Hepatocyte (in vitro differentiated cells): ENCODE results near the gene COX7A2.

Experiments used
- EZH2 ChIP-seq: fragments of 200-600 bp; sonication (generic); IDR thresholded peaks from 2 replicates; pipeline ENCODE4 v1.6.1; 2016; ENCODE audit warnings: antibody characterized with exemption, mild to moderate bottlenecking, borderline replicate concordance
- TF ChIP-seq, protein P1 (sequence below): fragments of 200-600 bp; sonication (generic); IDR thresholded peaks from 2 replicates; pipeline ENCODE4 v1.5.1; 2016; ENCODE audit warnings: antibody characterized with exemption, mild to moderate bottlenecking; ENCODE audit not compliant: poor library complexity

DNA sequence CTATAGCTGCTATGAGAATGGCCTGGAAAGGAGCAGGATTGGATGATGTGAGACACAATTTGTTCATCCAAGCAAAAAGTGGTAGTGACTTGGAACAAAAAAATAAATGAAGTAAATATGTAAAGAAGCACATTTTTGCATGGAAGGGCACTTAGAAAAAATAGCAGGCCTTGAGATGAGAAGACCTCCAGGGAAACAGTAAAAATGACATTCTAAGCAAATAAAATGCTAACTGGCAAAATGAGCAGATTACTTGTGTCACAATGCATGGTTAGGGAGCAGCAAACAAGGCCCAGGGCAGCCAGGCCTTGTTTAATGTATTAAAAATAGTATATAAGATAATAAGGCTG is 19.8 kb upstream of the COX7A2 start:
- TF ChIP-seq, protein P1, sequence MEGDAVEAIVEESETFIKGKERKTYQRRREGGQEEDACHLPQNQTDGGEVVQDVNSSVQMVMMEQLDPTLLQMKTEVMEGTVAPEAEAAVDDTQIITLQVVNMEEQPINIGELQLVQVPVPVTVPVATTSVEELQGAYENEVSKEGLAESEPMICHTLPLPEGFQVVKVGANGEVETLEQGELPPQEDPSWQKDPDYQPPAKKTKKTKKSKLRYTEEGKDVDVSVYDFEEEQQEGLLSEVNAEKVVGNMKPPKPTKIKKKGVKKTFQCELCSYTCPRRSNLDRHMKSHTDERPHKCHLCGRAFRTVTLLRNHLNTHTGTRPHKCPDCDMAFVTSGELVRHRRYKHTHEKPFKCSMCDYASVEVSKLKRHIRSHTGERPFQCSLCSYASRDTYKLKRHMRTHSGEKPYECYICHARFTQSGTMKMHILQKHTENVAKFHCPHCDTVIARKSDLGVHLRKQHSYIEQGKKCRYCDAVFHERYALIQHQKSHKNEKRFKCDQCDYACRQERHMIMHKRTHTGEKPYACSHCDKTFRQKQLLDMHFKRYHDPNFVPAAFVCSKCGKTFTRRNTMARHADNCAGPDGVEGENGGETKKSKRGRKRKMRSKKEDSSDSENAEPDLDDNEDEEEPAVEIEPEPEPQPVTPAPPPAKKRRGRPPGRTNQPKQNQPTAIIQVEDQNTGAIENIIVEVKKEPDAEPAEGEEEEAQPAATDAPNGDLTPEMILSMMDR = no peak
- TF ChIP-seq EZH2 = no peak
